HG03432 (cell line): ENCODE data around the gene ANOS1.

ENCODE experiments used
- ATAC-seq: cut with Tn5 transposase; IDR thresholded peaks from one replicate; pipeline ENCODE4 v1.9.1; 2021; ENCODE audit warnings: mild to moderate bottlenecking, moderate library complexity; ENCODE audit not compliant: unreplicated experiment

The ANOS1 gene

DNA sequence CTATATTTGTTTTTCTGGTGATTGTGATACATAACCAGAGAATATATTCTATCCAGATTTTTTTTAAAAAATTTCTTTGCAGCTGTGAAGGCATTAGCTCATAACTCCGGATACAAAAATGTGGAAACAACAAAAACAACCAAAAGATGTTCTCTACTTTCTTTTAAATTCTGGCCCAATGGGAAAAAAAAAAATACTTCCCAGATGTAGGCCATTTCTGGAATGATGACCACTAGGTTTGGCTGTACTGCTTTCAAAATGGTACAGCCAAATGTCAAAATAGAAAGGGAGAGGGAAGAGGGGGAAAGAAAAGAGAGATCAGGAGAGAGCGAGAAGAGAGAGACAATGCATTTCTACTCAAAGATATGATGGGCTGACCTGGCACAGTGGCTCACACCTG, 14.6 kb downstream of the ANOS1 start:
- no peak for ATAC-seq

DNA sequence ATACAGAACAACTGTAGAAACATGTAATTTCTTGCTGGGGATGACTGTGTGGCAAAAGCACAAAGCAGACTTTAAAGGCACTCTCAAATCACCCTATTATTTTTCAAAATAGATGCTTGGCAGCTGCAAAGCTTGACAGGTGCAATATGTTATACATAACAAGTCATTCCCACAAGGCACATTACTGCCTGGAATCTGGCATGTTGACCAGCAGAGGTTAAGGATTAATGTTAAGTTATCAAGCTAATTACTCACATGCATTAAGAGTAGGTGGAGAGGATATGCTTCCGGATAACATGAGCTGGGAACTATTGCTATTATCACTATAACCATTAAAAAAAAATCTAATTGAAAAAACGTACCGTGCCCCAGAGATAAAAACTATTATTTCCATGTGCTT, 17.8 kb downstream of the ANOS1 start:
- ATAC-seq, result no peak

DNA sequence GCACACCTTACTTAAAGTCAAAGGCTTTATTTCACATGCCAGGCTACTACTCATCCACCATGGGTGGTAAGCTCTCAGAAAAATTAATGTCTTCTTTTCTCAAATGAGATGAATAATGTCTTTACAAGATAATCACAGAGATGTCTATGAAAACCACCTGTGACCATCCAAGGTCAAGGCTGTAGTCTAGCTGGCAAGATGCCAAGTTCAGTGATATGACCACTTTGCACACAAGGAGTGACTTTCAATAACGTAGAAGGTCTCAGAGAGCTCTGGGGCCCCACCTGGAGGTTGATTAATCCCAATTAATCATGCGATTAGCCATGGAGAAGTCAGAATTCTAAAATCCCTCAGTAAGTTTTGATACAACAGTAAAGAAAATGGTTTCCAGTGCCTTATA, 20.5 kb downstream of the ANOS1 start:
- ATAC-seq, result no peak

DNA sequence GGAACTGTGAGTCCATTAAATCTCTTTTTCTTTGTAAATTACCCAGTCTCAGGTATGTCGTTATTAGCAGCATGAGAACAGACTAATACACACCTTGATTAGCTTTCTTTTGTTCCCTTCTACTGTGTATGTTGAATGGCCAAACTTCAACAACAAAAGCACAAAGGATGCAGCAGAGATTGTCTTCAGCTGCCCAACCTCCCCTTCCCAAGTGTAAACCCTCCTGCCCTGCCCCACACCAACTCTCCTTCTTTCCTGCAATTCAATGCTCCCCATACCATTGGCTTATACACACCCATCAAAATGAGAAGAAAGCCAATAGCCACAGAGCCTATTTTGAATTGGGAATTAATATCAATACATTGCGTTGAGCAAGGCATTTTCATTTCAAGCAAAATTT, 27.8 kb downstream of the ANOS1 start:
- no peak for ATAC-seq

DNA sequence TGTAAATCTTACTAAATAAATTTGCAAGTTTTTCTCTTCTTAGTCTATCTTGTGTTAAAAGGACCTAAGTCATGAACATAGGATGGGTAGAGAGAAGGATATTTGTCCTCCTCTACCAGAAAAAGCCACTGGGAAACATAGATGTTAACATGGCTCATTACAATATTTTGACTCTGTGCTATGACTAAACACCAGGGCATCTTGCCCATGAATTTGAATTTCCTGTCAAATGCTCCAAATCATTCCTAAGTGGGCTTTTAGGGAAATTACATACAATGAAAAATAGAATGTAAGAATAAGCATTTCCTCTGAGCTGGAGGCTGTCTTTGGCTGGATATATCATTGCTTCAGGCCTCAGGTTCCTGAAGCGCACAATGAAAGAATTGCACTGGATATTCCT, 39.1 kb downstream of the ANOS1 start:
- no peak for ATAC-seq

DNA sequence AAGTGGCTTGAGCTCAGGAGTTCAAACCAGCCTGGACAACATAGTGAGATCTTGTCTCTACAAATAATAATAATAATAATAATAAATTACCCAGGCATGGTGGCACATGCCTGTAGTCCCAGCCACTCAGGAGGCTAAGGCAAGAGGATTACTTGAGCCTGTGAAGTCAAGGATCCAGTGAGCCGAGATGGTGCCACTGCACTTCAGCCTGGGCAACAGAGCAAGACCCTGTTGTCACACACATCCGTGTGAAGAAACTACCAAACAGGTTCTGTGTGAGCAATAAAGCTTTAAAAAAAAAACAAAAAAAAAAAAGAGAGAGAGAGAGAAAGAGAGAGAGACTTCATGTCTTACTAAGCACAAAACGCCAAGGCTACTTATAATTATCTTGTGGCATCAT, 42.5 kb downstream of the ANOS1 start:
- ATAC-seq, result no peak

DNA sequence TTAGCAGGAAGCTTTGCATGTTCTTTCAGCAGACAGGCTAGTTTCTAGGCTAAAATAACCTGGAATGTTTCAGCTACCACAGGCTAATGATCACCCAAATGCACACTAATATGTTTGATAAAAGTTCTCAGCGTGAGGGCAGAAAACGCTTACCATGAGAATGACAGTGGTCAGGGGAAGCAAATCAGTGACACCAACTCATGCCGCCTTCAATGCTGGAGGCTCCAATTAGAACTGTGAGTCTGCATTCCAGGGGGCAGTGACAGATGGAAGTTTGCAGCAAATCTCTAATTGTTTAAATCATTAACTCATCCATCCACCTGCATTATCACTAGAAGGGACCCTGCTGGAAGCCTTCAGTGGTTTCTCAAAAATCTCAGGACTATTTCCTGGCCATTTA, 43.2 kb downstream of the ANOS1 start:
- no peak for ATAC-seq

DNA sequence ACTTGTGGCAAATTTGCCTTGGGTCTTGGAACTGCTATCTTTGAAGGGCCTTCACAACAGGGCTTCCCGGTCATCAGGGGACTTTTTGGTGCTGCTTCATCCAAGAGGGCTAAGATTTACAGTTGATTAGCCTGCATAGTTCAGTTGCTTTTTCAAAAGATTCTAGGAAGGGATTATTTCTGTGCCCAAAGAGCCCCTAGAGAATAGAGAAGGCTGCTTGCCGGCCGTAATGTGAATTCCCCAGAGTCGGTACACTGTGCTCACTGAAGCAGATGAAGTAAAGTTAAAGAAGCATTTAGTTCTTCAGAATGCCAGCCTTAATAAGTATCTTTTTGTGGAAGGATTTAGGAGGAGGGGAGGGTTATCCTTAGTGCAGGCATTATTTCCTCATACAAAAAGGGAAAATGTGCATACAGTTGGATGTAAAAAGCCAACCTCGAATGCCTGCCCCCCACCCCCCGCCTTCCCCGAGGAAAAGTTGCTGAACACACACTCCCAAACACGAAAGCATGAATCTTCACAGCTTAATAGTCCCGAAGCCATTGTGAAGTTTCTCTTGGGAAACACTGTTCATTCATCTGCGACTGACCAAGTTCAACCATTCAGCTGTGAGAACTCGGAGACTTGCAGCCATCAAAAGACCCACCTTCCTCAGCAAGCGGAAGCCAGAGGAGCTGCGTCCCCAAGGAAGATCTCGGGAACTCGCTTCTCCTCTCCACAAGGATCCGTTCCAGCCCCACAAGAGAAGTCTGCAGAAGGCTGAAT, 47.6 kb downstream of the ANOS1 start:
- ATAC-seq, result no peak

DNA sequence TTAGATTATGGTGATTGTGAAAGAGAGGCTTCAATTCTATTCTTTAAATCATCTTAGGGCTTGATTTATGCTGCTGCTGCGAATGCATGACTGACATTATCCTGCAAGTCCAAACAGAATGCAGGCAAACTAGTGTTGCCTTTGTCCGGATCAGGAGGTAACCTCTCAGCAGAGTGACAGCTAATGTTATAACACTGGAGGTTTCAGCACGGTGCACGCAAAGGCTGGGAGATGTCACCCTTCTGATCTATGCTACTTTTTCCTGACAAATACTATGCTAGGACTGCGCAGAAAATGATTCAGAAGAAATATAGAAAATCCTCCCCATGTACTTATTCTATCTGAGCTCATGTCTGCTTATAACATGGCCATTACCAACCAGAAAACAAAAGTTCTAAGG, 48.2 kb downstream of the ANOS1 start:
- no peak for ATAC-seq

DNA sequence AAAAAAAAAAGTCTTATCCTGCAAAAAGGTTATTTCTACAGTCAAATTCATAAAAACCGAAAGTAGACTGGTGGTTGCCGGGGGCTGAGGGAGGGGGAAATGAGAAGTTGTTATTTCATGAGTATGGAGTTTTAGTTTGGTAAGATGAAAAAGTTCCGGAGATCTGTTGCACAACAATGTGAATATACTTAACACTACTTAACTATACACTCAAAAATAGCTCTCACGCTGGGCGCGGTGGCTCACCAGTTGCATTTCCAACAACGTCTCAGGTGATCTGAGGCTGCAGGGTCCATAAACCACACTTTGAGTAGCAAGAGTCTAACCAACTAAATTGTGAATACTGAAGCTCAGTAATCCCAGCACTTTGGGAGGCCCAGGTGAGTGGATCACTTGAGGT, 52.4 kb downstream of the ANOS1 start:
- ATAC-seq, result no peak

DNA sequence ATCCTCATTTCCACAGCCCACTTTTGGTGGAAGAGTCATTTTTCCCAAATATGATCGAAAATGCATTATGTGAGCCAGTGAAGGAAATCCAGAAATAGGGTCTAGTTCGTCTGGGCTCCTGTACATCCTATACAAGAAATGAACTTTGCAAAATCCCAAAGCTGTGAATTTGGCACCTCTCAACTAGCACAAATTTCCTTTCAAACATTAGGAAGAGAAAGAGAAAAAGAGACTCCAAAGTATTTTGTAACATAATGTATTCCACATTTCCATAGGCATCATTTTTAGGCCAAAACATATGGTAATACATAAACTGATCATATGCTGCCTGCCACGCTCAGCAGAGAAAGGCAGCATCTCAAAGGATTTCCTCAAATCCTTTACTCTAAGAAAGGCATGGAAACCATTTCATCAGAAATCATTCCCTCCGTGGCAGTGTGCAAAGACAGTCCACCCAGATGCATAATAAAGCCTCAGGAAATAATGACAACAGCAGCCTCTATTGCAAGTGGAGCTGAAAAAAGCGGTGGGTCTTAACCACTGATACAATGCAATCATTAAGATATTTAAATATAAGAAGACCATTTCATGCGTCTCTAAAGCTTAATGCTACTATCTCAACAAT, 56.8 kb downstream of the ANOS1 start:
- no peak for ATAC-seq

DNA sequence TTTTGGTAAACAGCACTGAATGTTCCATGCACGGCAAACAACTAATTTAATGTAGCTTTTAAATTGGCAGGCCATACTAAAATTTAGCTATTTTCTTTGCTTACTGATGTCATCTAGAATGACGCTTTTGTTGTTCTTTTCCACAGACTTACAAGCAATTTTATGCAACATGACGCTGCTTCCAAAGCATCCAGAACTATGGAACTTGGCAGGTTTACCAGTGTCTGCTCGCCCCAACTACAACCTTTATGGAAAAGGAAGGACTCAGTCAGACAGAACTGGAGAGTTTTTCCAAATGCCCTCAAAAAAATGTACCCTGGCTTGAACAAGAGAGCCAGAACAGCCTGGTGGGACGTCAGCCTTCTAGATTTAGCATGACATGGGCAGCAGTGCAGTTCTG, 58.7 kb downstream of the ANOS1 start:
- no peak for ATAC-seq

DNA sequence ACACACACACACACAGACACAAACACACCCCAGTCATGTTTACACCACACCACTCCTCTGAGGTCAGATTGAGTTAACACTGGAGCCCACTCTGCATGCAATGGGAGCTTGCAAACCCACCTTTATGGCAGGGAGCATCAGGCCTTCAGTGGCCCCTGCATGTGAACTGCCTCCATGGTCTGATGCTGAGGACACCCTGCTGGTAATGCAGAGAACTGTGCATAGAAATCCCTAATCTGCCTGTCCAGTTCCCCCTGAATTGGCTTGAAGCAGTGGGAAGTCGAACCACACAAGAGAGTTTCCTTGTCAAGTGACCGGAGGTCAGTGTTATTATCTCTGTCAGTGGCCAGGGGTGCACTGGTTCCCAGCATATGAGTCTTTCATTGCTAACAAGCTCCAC, 59.8 kb downstream of the ANOS1 start:
- no peak for ATAC-seq

DNA sequence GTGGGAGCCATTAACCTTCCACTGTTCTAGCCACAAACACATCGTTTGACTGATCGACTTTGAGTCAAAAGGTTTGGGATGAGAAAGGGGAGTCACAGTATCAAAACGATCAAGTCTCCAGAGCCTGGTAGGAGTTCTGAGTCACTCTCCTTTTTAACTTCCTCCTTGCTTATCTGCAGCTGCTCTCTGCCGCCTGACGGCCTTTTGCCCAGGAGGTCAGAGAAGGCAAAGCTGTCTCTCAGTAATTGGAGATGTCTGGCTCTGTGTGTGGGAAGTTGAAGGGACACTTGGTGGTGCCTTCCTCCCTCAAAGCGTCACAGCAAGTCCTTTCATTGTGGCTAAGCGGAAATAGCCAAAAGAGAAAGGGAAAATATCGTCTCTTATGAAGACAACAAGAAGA, 63.1 kb downstream of the ANOS1 start:
- ATAC-seq, result no peak

DNA sequence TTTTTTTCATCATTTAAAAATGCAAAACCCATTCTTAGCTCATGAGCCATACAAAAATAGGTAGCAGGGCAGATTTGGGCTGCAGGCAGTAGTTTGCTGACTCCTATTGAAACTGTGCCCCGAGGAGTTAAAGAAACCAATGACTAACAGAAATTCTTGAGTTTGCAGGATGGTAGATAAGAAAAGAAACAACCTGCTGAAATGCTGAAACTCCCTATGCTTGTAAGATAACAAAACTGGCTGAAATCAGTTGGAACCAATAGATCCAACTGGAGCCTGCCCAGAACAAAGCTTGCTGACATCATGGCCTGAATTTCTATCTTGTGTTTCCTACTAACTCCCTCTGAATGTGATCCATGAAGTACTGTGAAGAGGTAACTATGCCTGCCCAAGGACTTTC, 68.6 kb downstream of the ANOS1 start:
- ATAC-seq, result no peak

DNA sequence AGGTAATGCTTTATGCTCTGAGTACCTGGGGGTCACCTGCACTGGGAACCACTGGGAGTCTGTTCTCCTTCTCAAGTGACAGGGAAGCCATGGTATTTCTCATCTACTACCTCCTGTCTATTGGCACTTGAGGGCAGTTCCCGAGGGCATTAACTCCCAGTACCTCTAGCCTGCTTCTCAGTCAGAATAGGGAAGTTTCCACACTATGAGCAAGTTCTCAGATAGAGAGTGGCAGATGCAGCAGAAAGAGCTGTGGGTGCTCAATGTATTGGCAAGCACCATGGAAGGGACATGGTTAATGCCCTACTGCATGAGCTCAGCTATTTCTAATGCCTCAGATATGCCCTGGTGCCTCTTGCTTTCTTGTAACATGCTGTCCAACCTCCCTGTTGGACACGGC, 74.1 kb downstream of the ANOS1 start:
- no peak for ATAC-seq

DNA sequence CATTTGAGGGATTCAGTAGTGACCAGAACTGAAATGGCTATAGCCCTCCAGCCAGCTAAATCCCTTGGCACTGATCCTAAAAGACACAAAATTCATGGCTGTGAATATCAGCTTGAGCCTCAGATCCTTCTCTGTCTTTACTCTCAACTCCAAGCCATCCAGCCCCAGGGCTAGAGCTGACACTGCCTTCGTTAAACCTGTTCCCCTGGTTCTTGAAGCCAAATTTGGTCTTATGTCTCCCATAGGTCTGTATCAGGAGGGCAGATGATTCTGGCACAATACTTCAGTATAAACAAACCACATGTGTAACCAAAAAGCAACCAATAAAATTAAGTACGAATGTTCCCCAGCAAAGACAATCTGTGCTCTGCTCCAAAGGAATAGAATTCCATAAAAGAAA, 78.0 kb downstream of the ANOS1 start:
- no peak for ATAC-seq

DNA sequence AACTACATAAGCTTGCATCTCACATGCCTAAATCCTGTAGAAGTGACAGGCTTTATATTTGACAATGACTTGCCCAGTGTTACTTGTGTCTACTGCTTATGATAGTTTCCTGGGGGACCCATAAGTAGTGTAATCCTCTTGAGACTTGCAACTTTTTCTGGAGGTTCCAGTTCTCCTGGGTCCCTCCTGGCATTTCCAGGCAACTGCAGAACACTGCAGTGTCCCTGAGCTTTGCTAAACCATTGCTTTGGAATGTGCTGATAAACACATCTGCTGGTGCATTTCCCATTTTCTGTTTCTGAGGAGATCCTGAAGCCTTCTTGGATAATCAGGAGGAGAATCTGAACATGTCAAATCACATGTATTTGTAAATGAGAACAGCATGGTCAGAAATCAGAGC, 82.0 kb downstream of the ANOS1 start:
- ATAC-seq, result no peak

DNA sequence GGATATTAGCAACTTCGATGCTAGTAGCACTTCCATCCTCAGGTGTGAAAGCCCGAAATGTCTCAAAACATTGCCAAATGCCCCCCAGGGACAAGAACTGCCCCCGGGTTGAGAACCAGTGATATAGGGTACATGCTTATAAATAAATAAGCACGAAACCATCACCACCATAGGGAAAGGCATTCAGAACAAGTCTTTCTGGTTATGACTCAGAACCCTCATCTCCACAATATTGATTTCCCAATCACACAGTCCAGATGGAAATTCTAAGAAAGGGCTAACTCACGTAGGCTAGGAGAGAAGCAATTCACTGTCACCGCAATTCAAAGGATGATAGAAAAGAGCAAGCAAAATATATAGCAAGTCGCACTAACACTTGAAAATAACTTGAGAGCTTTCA, 84.8 kb downstream of the ANOS1 start:
- no peak for ATAC-seq

DNA sequence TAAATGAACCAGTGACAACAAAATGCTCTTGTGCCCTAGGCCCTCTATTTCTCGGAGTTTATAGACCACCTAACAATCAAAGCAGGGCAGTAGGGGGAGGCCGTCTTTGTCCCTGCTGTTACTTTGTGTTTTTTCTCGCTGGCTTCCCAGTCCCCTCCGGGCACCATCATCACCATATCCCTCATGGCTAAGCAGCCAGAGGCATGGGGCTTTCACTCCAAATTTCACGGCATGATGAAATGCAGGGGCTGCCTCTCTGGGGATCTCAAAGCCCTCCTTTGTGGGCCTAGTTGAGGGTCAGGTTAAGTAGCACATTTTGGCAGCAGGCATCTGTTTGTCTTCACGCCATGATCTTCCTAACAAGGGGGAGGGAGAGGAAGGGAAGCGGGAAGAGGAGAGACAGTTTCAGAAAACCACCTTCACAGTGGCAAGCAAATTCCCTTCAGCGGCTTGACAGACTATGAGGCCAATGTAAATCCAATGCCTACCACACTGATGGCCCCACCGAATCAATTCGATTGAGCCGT, 91.9 kb downstream of the ANOS1 start:
- ATAC-seq, result no peak

DNA sequence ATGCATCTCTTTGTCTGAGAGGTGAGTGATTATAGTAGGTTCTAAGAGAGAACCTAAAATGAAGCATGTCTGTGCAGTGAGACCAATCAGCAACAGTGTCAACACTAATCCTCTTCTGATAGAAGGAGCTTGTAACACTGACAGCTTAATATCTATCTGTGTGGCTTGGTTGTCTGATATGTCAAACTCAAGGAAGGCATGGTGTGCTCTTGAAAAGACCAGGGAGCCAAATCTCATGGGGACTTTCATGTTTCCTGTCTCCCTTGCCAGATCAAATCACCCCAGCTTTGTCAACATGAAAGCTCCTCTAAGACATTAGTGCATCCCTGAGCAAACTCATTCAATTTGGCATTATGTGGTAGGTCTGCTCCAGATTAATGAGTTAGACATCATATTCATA, 95.4 kb downstream of the ANOS1 start:
- ATAC-seq, result no peak

DNA sequence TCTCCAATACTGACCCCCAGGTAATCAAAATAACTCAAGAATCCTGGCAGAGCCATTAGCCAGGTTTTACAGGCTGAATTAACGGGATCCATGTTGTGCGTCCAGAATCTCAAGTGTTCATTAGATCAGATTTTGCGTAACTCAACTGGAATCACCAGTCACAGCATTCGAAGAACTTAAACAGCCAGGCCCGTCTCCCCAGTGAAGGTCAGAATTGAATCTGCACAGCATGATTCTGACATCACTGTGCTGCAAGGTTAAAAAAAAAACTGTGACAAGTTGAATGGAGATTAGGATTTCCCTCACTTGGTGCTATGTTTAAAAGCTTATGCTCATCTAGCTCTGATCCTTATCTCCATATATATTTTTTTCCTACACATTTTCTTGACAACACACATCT, 96.1 kb downstream of the ANOS1 start:
- no peak for ATAC-seq

DNA sequence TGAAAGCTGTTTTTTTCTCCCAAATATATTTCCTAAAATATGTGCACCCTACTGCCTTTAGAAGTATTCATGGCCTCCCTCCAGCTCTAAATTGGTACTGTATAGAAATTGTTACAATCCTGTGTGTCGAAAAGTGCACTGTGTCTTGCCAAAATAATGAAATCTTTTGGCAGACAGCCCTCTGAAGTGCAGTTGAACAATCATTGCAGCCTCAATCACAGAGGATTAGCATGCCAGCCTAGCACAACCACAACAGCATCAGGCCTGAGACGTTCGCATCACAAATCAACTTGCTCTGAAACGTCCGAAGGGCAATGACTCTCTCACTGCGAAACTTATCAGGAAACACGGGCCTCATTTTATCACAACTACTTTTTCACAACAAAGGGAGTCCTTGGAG, 99.0 kb downstream of the ANOS1 start:
- no peak for ATAC-seq
